ENCODE data around the gene MTAP. TPM values are rescaled to one million over a fixed set of nuclear protein-coding genes. Genes with fewer than 3 reads are reported as not detected.

MTAP gene
- total RNA-seq, 1 experiment from 2014 or later, result 84.3 TPM

DNA sequence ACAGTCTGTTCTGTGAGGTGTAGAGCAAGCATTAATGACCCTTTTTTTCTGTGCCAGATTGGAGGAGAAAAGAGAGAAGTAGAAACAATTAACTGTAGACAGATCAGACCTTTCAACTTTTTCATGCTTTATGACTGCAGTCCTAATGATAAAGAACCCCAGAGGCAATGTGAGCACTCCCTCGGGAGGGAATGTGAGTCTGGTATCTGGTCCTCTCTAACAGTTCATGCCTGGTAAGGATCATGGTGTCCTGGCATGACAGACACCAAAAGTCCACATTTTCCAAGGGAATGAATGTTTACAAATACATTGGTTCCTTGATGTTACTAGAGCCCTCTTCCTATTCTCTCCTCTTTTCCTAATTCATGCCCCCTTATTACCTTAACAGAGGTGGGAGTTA is 70.3 kb downstream of the MTAP start (continued):
- TF ChIP-seq, protein P1, sequence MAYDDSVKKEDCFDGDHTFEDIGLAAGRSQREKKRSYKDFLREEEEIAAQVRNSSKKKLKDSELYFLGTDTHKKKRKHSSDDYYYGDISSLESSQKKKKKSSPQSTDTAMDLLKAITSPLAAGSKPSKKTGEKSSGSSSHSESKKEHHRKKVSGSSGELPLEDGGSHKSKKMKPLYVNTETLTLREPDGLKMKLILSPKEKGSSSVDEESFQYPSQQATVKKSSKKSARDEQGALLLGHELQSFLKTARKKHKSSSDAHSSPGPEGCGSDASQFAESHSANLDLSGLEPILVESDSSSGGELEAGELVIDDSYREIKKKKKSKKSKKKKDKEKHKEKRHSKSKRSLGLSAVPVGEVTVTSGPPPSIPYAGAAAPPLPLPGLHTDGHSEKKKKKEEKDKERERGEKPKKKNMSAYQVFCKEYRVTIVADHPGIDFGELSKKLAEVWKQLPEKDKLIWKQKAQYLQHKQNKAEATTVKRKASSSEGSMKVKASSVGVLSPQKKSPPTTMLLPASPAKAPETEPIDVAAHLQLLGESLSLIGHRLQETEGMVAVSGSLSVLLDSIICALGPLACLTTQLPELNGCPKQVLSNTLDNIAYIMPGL (CRISPR knock-in tag; IDR thresholded peaks at IDR 0.05), result no peak
- TF ChIP-seq, protein P2, sequence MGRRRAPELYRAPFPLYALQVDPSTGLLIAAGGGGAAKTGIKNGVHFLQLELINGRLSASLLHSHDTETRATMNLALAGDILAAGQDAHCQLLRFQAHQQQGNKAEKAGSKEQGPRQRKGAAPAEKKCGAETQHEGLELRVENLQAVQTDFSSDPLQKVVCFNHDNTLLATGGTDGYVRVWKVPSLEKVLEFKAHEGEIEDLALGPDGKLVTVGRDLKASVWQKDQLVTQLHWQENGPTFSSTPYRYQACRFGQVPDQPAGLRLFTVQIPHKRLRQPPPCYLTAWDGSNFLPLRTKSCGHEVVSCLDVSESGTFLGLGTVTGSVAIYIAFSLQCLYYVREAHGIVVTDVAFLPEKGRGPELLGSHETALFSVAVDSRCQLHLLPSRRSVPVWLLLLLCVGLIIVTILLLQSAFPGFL (CRISPR knock-in tag; IDR thresholded peaks at IDR 0.05; ENCODE audit: borderline replicate concordance), result no peak
- no peak for TF ChIP-seq ERG (CRISPR knock-in tag; IDR thresholded peaks at IDR 0.05)
- no peak for TF ChIP-seq CREB1 (CRISPR knock-in tag; IDR thresholded peaks at IDR 0.05)
- no peak for TF ChIP-seq TP53 (CRISPR knock-in tag; IDR thresholded peaks at IDR 0.05)
- TF ChIP-seq CBFB (CRISPR knock-in tag; IDR thresholded peaks at IDR 0.05; ENCODE audit: low read depth), result no peak
- TF ChIP-seq EMX1 (CRISPR knock-in tag; IDR thresholded peaks at IDR 0.05), result no peak
- no peak for TF ChIP-seq MXD4 (CRISPR knock-in tag; IDR thresholded peaks at IDR 0.05; ENCODE audit: borderline replicate concordance)
- no peak for TF ChIP-seq FOXK1 (CRISPR knock-in tag; IDR thresholded peaks at IDR 0.05)
- no peak for TF ChIP-seq ZNF263 (CRISPR knock-in tag; IDR thresholded peaks at IDR 0.05; ENCODE audit: low read depth)
- TF ChIP-seq ZNF317 (CRISPR knock-in tag; IDR thresholded peaks at IDR 0.05; ENCODE audit: borderline replicate concordance, low read depth), result no peak
- TF ChIP-seq CTCF (IDR thresholded peaks at IDR 0.05), result no peak
- TF ChIP-seq ZNF232 (CRISPR knock-in tag; IDR thresholded peaks at IDR 0.05), result no peak
- TF ChIP-seq MYBL2 (CRISPR knock-in tag; IDR thresholded peaks at IDR 0.05), result no peak
- TF ChIP-seq, protein P3, sequence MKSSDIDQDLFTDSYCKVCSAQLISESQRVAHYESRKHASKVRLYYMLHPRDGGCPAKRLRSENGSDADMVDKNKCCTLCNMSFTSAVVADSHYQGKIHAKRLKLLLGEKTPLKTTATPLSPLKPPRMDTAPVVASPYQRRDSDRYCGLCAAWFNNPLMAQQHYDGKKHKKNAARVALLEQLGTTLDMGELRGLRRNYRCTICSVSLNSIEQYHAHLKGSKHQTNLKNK (CRISPR knock-in tag; IDR thresholded peaks at IDR 0.05), result no peak
- TF ChIP-seq, protein P4, sequence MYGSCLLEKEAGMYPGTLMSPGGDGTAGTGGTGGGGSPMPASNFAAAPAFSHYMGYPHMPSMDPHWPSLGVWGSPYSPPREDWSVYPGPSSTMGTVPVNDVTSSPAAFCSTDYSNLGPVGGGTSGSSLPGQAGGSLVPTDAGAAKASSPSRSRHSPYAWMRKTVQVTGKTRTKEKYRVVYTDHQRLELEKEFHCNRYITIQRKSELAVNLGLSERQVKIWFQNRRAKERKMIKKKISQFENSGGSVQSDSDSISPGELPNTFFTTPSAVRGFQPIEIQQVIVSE (CRISPR knock-in tag; IDR thresholded peaks at IDR 0.05; ENCODE audit: borderline replicate concordance), result no peak

GRCh38 chr9:21873540-21874221 is 71.2 kb downstream of the MTAP start:
- DNase-seq (ENCODE audit: low spot score) (no peak), ATAC-seq (no peak)
- peaks cover 10% of the 10 kb centered on the region; the same call in 1 of the 2 replicates for H3K9me3 Mint-ChIP-seq
- H3K27me3 Mint-ChIP-seq (ENCODE audit: low read depth), result no peaks in the 10 kb centered on the region; the same call in 1 of the 2 replicates
- CTCF ChIA-PET, result no interaction called here
- POLR2A ChIA-PET, result no interaction called here
- peaks cover under 1% of the 10 kb centered on the region; the same call in 1 of the 2 replicates for H3K4me1 Mint-ChIP-seq
- no peak overlapping the region for H3K27ac Mint-ChIP-seq
- H3K36me3 Mint-ChIP-seq, result peaks cover 17% of the 10 kb centered on the region
- H3K4me3 Mint-ChIP-seq, result no peak overlapping the region
- TF ChIP-seq, protein P5, sequence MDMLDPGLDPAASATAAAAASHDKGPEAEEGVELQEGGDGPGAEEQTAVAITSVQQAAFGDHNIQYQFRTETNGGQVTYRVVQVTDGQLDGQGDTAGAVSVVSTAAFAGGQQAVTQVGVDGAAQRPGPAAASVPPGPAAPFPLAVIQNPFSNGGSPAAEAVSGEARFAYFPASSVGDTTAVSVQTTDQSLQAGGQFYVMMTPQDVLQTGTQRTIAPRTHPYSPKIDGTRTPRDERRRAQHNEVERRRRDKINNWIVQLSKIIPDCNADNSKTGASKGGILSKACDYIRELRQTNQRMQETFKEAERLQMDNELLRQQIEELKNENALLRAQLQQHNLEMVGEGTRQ (CRISPR knock-in tag; IDR thresholded peaks at IDR 0.05), result no peak
- TF ChIP-seq TEAD1 (CRISPR knock-in tag; IDR thresholded peaks at IDR 0.05), result no peak
